IMR-90 (cell line): ENCODE results near the gene NCAPG2. TPM values are rescaled to one million over a fixed set of nuclear protein-coding genes. Genes with fewer than 3 reads are reported as not detected.

ENCODE experiments used
- ATAC-seq: fragments of 200-7000 bp; cut with Tn5 transposase; 2 replicates; pipeline ENCODE4 v1.9.1; 2020; ENCODE audit warnings: low read depth, mild to moderate bottlenecking, moderate library complexity
- BruUV-seq: library from RNA; stranded (reverse); fragments of 400-500 nt; replicated peaks from 2 replicates; lab custom pipeline; 2021; lab: Mats Ljungman, UMichigan
- CTCF ChIA-PET: fragments of 300-600 bp; formaldehyde crosslinking; extraction: SDS; loops from one replicate; lab custom pipeline; 2021; ENCODE audit warnings: antibody characterized with exemption; lab: Yijun Ruan, JAX
- POLR2A ChIA-PET: fragments of 300-600 bp; sonication (Branson Sonifier 250); formaldehyde crosslinking; loops from one replicate; lab custom pipeline; 2022; ENCODE audit warnings: antibody characterized with exemption; ENCODE audit not compliant: unreplicated experiment; lab: Charles Lee
- DNase-seq: peaks from one replicate; pipeline ENCODE4 v3.0.0; 2013
- H2AFZ ChIP-seq: replicated peaks from 2 replicates; pipeline ENCODE3; 2013; ENCODE audit warnings: low read length, mild to moderate bottlenecking; ENCODE audit not compliant: poor library complexity
- H2AK5ac ChIP-seq: 2 replicates; pipeline ENCODE4 v1.6.1; 2013; ENCODE audit warnings: low read depth, low read length, inconsistent platforms
- H2AK9ac ChIP-seq: replicated peaks from 2 replicates; pipeline ENCODE3; 2013; ENCODE audit warnings: mild to moderate bottlenecking, low read depth, low read length, moderate library complexity; ENCODE audit not compliant: poor library complexity
- H2BK120ac ChIP-seq: 2 replicates; pipeline ENCODE4 v1.6.1; 2013; ENCODE audit warnings: low read depth, low read length, inconsistent platforms
- H2BK15ac ChIP-seq: 3 replicates; pipeline ENCODE4 v1.6.1; 2013; ENCODE audit warnings: low read depth, low read length, inconsistent platforms
- H2BK20ac ChIP-seq: 2 replicates; pipeline ENCODE4 v1.6.1; 2013; ENCODE audit warnings: low read depth, mild to moderate bottlenecking, inconsistent platforms, low read length, moderate library complexity
- H2BK5ac ChIP-seq: 2 replicates; pipeline ENCODE4 v1.6.1; 2013; ENCODE audit warnings: mild to moderate bottlenecking, low read depth, low read length, inconsistent platforms; ENCODE audit not compliant: poor library complexity, severe bottlenecking
- H3K14ac ChIP-seq: replicated peaks from 2 replicates; pipeline ENCODE4 v1.6.1; 2013; ENCODE audit warnings: low read depth, low read length, inconsistent platforms
- H3K18ac ChIP-seq: 2 replicates; pipeline ENCODE4 v1.6.1; 2013; ENCODE audit warnings: low read depth, low read length, control low read depth
- H3K23ac ChIP-seq: 2 replicates; pipeline ENCODE4 v1.6.1; 2013; ENCODE audit warnings: low read depth, low read length, inconsistent platforms
- H3K27ac ChIP-seq: 2 replicates; pipeline ENCODE4 v1.5.1; 2013; ENCODE audit warnings: mild to moderate bottlenecking, control low read depth, low read length; ENCODE audit not compliant: insufficient read depth
- H3K27me3 ChIP-seq: 2 replicates; pipeline ENCODE4 v1.6.1; 2013; ENCODE audit warnings: low read length; ENCODE audit not compliant: control insufficient read depth, insufficient read depth
- H3K36me3 ChIP-seq: 2 replicates; pipeline ENCODE4 v1.6.1; 2013; ENCODE audit warnings: low read length, mixed read lengths; ENCODE audit not compliant: control insufficient read depth, insufficient read depth
- H3K4ac ChIP-seq: 2 replicates; pipeline ENCODE4 v1.6.1; 2013; ENCODE audit warnings: low read depth, low read length, inconsistent platforms
- H3K4me1 ChIP-seq: 2 replicates; pipeline ENCODE4 v1.6.1; 2013; ENCODE audit warnings: low read length, mixed read lengths; ENCODE audit not compliant: control insufficient read depth, insufficient read depth
- H3K4me2 ChIP-seq: 2 replicates; pipeline ENCODE4 v1.6.1; 2013; ENCODE audit warnings: low read depth, mild to moderate bottlenecking, control low read depth, low read length, moderate library complexity
- H3K4me3 ChIP-seq: 2 replicates; pipeline ENCODE4 v1.5.1; 2013; ENCODE audit warnings: low read depth, mild to moderate bottlenecking, control low read depth, low read length, moderate library complexity; ENCODE audit not compliant: insufficient read depth
- H3K56ac ChIP-seq: 2 replicates; pipeline ENCODE4 v1.6.1; 2013; ENCODE audit warnings: low read length, inconsistent platforms; ENCODE audit not compliant: insufficient read depth; ENCODE audit errors: extremely low read depth
- H3K79me1 ChIP-seq, 2 experiments: 2 replicates each; pipeline ENCODE4 v1.6.1; 2013; ENCODE audit warnings: low read length in 2 of 2, inconsistent platforms in 1 of 2, low read depth in 1 of 2
- H3K9ac ChIP-seq: 2 replicates; pipeline ENCODE4 v1.6.1; 2013; ENCODE audit warnings: low read depth, low read length, control low read depth
- H3K9me1 ChIP-seq: 2 replicates; pipeline ENCODE4 v1.6.1; 2013; ENCODE audit warnings: low read length, inconsistent platforms; ENCODE audit not compliant: insufficient read depth
- H3K9me3 ChIP-seq: 2 replicates; pipeline ENCODE4 v1.6.1; 2013; ENCODE audit warnings: low read length; ENCODE audit not compliant: control insufficient read depth, insufficient read depth
- H4K20me1 ChIP-seq: 2 replicates; pipeline ENCODE4 v1.6.1; 2013; ENCODE audit warnings: low read length, inconsistent platforms; ENCODE audit not compliant: insufficient read depth
- H4K5ac ChIP-seq: 2 replicates; pipeline ENCODE4 v1.6.1; 2013; ENCODE audit warnings: mild to moderate bottlenecking, low read depth, low read length, control low read depth
- H4K8ac ChIP-seq, 2 experiments: 2 replicates each; pipeline ENCODE4 v1.6.1; 2013; ENCODE audit warnings: low read depth in 2 of 2, low read length in 2 of 2, control low read depth in 1 of 2, inconsistent platforms in 1 of 2
- H4K91ac ChIP-seq: 2 replicates; pipeline ENCODE4 v1.6.1; 2013; ENCODE audit warnings: low read depth, low read length, inconsistent platforms; ENCODE audit not compliant: insufficient read depth
- BHLHE40 ChIP-seq: fragments of 150-350 bp; IDR thresholded peaks from 2 replicates; pipeline ENCODE4 v1.6.1; 2016; ENCODE audit warnings: mild to moderate bottlenecking, low read depth, low read length
- CHD1 ChIP-seq: IDR thresholded peaks from 2 replicates; pipeline ENCODE4 v1.6.1; 2012; ENCODE audit warnings: low read depth, low read length, improper control_type of control experiment
- CTCF ChIP-seq: conservative IDR thresholded peaks from 2 replicates; pipeline ENCODE4 v1.5.1; 2012; ENCODE audit warnings: mild to moderate bottlenecking, low read depth, low read length, improper control_type of control experiment
- ELK1 ChIP-seq: fragments of 150-350 bp; IDR thresholded peaks from 2 replicates; pipeline ENCODE4 v1.6.1; 2016; ENCODE audit warnings: low read depth, mild to moderate bottlenecking, low read length, moderate library complexity, borderline replicate concordance
- MAFK ChIP-seq: IDR thresholded peaks from 2 replicates; pipeline ENCODE4 v1.6.1; 2012; ENCODE audit warnings: low read depth, low read length, improper control_type of control experiment
- MAZ ChIP-seq: IDR thresholded peaks from 2 replicates; pipeline ENCODE4 v1.6.1; 2012; ENCODE audit warnings: low read depth, mild to moderate bottlenecking, low read length, improper control_type of control experiment, moderate library complexity, borderline replicate concordance
- MXI1 ChIP-seq: IDR thresholded peaks from 2 replicates; pipeline ENCODE4 v1.6.1; 2012; ENCODE audit warnings: low read depth, mild to moderate bottlenecking, low read length, moderate library complexity, borderline replicate concordance
- NFE2L2 ChIP-seq: fragments of 150-350 bp; IDR thresholded peaks from 2 replicates; pipeline ENCODE4 v1.6.1; 2016; ENCODE audit warnings: low read depth, mild to moderate bottlenecking, low read length
- RAD21 ChIP-seq: IDR thresholded peaks from 2 replicates; pipeline ENCODE4 v1.6.1; 2012; ENCODE audit warnings: low read length, improper control_type of control experiment
- RCOR1 ChIP-seq: IDR thresholded peaks from 2 replicates; pipeline ENCODE4 v1.6.1; 2012; ENCODE audit warnings: mild to moderate bottlenecking, low read length, improper control_type of control experiment; ENCODE audit not compliant: insufficient replicate concordance
- SMC3 ChIP-seq: fragments of 150-350 bp; IDR thresholded peaks from 2 replicates; pipeline ENCODE4 v1.6.1; 2016; ENCODE audit warnings: low read depth, mild to moderate bottlenecking, antibody characterized with exemption, low read length, moderate library complexity
- USF2 ChIP-seq: fragments of 150-350 bp; IDR thresholded peaks from 2 replicates; pipeline ENCODE4 v1.6.1; 2017; ENCODE audit warnings: mild to moderate bottlenecking, antibody characterized with exemption, low read length, low read depth
- WGBS, 2 experiments: methylation state at CpG; one replicate each; pipeline versions ENCODE4 v1.1.5 to v1.1.7; 2013; ENCODE audit warnings: missing lambda C conversion rate in 2 of 2; ENCODE audit not compliant: insufficient read length in 1 of 2; ENCODE audit errors: extremely low coverage in 2 of 2; 5-methylcytosine and 5-hydroxymethylcytosine counted together
- dilution Hi-C: fragments of 300-500 bp; cut with HindIII; formaldehyde crosslinking; loops from one replicate; pipeline ENCODE4 v1.14.3; 2018; ENCODE audit warnings: low sequenced_read_pairs; ENCODE audit not compliant: unreplicated experiment
- in situ Hi-C: fragments of 300-500 bp; cut with MboI; formaldehyde crosslinking; loops from 3 replicates; pipeline ENCODE4 v1.14.3; 2019; ENCODE audit warnings: low sequenced_read_pairs, inconsistent platforms, mixed read lengths
- intact Hi-C: fragments of 100-400 bp; cut with micrococcal nuclease; formaldehyde crosslinking; loops from 2 replicates; pipeline ENCODE4 v1.10.0; 2022
- polyA plus RNA-seq, 3 experiments: library from polyadenylated mRNA; depleted of rRNA; stranded (reverse); fragments of >200 nt; gene quantifications; 2 replicates each; pipeline ENCODE4 v1.2.3, GENCODE V29; 2012; ENCODE audit warnings: low replicate concordance in 1 of 3
- total RNA-seq: library from RNA; depleted of rRNA; stranded (reverse); fragments of >200 nt; gene quantifications from 2 replicates; pipeline ENCODE4 v1.2.3, GENCODE V29; 2012

Gene NCAPG2
- total and polyA plus RNA-seq, 2 of the 4 experiments (the other 2 are of a cell fraction), result 25.6 to 25.8 TPM

- dilution Hi-C loops, result no loop called here
- no peak overlapping the region for H3K27ac ChIP-seq
- ChIA-PET POLR2A (no interaction called here), CTCF (no interaction called here)
- no peak for DNase-seq
- H3K4me3 ChIP-seq, result no peak overlapping the region
- H3K4me2 ChIP-seq, result no peak overlapping the region
- H3K23ac ChIP-seq, result no peak overlapping the region
- H3K36me3 ChIP-seq, result peaks cover 12% of the 10 kb centered on the region
- H4K20me1 ChIP-seq, result no peaks in the 10 kb centered on the region
- intact Hi-C loops, result no loop called here
- H3K4ac ChIP-seq, result no peak overlapping the region
- BruUV-seq, result no TSS peak
- no peak overlapping the region for H4K8ac ChIP-seq
- H3K9ac ChIP-seq, result no peak overlapping the region
- no peak overlapping the region for H2AK5ac ChIP-seq
- ATAC-seq, result no peak
- peak overlapping the region; percentile 14 for H2AFZ ChIP-seq
- no peak overlapping the region for H2AK9ac ChIP-seq
- no peak overlapping the region for H2BK20ac ChIP-seq
- H2BK5ac ChIP-seq, result no peak overlapping the region
- no peaks in the 10 kb centered on the region for H3K27me3 ChIP-seq
- peaks cover 0 to 21% of the 10 kb centered on the region in 2 experiments; a peak in 2 of 4 replicates for H3K79me1 ChIP-seq
- no peaks in the 10 kb centered on the region for H3K9me3 ChIP-seq
- no CpG with 5 or more reads among the region's 11 CpGs for WGBS, 2 experiments
- H2BK15ac ChIP-seq, result no peak overlapping the region
- no peak overlapping the region for H4K91ac ChIP-seq
- H3K4me1 ChIP-seq, result peaks cover 8% of the 10 kb centered on the region
- H3K14ac ChIP-seq, result no peak overlapping the region
- H4K5ac ChIP-seq, result no peak overlapping the region
- H3K18ac ChIP-seq, result no peak overlapping the region
- in situ Hi-C loops, result no loop called here
- H3K56ac ChIP-seq, result no peak overlapping the region
- TF ChIP-seq MAFK (no peak), CHD1 (no peak), USF2 (no peak), BHLHE40 (no peak), MAZ (no peak), ELK1 (no peak), MXI1 (no peak), CTCF (no peak), NFE2L2 (no peak), SMC3 (no peak), RAD21 (no peak), RCOR1 (no peak)
- H3K9me1 ChIP-seq, result peaks cover 6% of the 10 kb centered on the region
- H2BK120ac ChIP-seq, result no peak overlapping the region
Observed at GRCh38 chr7:158655507-158655906, 49.1 kb downstream of the NCAPG2 start.
